Lower leg skin (tissue), 3 donors: ENCODE results near the gene NBPF1.
"Not testable (repeated sequence)": the region's sequence is repeated elsewhere in the genome, so short reads cannot be mapped to it uniquely, and the experiment has no call there.

ENCODE experiments used
- POLR2A ChIP-seq, 2 donors: fragments of 450-650 bp; IDR thresholded peaks; one replicate each; pipeline ENCODE4 v1.6.1; 2016 to 2017; ENCODE audit warnings: antibody characterized with exemption in 2 of 2, mild to moderate bottlenecking in 1 of 2, moderate library complexity in 1 of 2
- TF ChIP-seq, protein P1 (sequence below), 3 donors: fragments of 450-650 bp; IDR thresholded peaks; one replicate each; pipeline ENCODE4 v1.5.1; 2016; ENCODE audit warnings: antibody characterized with exemption in 3 of 3, mild to moderate bottlenecking in 3 of 3, moderate library complexity in 2 of 3

GRCh38 chr1:16629916-16630530 is 16.7 kb upstream of the NBPF1 start:
- TF ChIP-seq, protein P1, sequence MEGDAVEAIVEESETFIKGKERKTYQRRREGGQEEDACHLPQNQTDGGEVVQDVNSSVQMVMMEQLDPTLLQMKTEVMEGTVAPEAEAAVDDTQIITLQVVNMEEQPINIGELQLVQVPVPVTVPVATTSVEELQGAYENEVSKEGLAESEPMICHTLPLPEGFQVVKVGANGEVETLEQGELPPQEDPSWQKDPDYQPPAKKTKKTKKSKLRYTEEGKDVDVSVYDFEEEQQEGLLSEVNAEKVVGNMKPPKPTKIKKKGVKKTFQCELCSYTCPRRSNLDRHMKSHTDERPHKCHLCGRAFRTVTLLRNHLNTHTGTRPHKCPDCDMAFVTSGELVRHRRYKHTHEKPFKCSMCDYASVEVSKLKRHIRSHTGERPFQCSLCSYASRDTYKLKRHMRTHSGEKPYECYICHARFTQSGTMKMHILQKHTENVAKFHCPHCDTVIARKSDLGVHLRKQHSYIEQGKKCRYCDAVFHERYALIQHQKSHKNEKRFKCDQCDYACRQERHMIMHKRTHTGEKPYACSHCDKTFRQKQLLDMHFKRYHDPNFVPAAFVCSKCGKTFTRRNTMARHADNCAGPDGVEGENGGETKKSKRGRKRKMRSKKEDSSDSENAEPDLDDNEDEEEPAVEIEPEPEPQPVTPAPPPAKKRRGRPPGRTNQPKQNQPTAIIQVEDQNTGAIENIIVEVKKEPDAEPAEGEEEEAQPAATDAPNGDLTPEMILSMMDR (IDR thresholded peaks at IDR 0.05), result not testable (repeated sequence)
- not testable (repeated sequence) for TF ChIP-seq POLR2A (IDR thresholded peaks at IDR 0.05)
